Measurements from ENCODE around the gene GTPBP10. TPM values are rescaled to one million over a fixed set of nuclear protein-coding genes. Genes with fewer than 3 reads are reported as not detected.
A peak's percentile ranks its signal among the peaks of the same experiment; 100 is the strongest.
"Not testable (repeated sequence)": the region's sequence is repeated elsewhere in the genome, so short reads cannot be mapped to it uniquely, and the experiment has no call there.

Gene GTPBP10
- total RNA-seq, 1 experiment from 2014 or later: 18.5 TPM

GRCh38 chr7:90334926-90335325, 11.6 kb upstream of the GTPBP10 start:
- CTCF ChIA-PET; ATAC-seq; H3K36me3 Mint-ChIP-seq; H3K27ac Mint-ChIP-seq; POLR2A ChIA-PET; H3K27me3 Mint-ChIP-seq (ENCODE audit: low read depth); H3K9me3 Mint-ChIP-seq; H3K4me1 Mint-ChIP-seq; H3K4me3 Mint-ChIP-seq; DNase-seq (ENCODE audit: low spot score): not testable (repeated sequence)
- TF ChIP-seq NFYB (CRISPR knock-in tag; conservative IDR thresholded peaks at IDR 0.05; ENCODE audit: low read depth): peak; percentile 35; the same call in 1 of the 2 replicates

DNA sequence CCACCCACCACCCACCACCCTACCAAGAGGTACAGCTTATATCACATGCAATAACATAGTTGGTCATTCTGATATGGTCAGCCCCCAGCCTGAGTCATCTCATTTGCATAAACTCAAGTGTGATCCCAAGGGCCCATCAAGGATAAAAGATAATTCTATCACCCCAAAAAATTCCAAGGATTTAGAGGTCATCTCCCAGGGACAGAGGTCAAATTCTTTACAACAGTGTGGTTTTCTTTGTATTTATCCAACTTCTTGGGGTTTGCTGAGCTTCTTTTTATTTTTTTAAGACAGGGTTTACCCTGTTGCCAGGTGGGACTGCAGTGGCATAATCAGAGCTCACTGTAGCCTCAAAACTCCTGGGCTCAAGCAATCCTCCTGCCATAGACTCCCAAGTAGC, 9.4 kb upstream of the GTPBP10 start:
- TF ChIP-seq JUN (CRISPR knock-in tag; IDR thresholded peaks at IDR 0.05): no peak
- no peak for TF ChIP-seq OVOL2 (CRISPR knock-in tag; IDR thresholded peaks at IDR 0.05; ENCODE audit: borderline replicate concordance)
- TF ChIP-seq CREB1 (CRISPR knock-in tag; IDR thresholded peaks at IDR 0.05): no peak
- TF ChIP-seq SP1 (CRISPR knock-in tag; conservative IDR thresholded peaks at IDR 0.05): no peak
- TF ChIP-seq ZNF121 (CRISPR knock-in tag; IDR thresholded peaks at IDR 0.05): no peak
- no peak for TF ChIP-seq E2F5 (CRISPR knock-in tag; IDR thresholded peaks at IDR 0.05)
- no peak for TF ChIP-seq TP53 (CRISPR knock-in tag; IDR thresholded peaks at IDR 0.05)
- no peak for TF ChIP-seq MLX (CRISPR knock-in tag; IDR thresholded peaks at IDR 0.05)
- no peak for TF ChIP-seq FOXP4 (CRISPR knock-in tag; IDR thresholded peaks at IDR 0.05)
- TF ChIP-seq IRF1 (CRISPR knock-in tag; IDR thresholded peaks at IDR 0.05): no peak
- TF ChIP-seq USF2 (CRISPR knock-in tag; IDR thresholded peaks at IDR 0.05): no peak
- TF ChIP-seq EMX1 (CRISPR knock-in tag; IDR thresholded peaks at IDR 0.05): no peak

DNA sequence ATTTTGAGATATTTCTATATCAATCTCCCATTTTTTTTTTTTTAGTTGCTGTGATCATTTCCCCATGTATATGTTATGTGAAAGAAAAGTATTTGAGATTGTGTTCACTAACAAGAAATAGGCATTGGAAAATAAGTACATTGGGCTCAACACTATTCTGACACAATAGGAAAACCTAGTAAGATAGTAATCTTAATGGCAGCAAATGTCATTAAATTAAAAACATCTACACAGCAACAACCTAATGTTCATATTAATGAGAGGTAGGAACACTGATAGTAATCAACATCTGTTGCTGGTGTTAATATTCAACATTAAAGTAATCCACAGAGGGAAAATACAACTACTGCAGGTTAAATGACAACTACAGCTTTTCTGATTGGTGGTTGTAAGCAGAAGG, 1.5 kb upstream of the GTPBP10 start:
- CTCF ChIA-PET: interaction anchor here (1.1 to 1.7 kb wide), 3 partner anchors 83 to 133 kb away, joined by 3 to 15 read pairs (median 5); partner anchors contain the start of gene STEAP2
- Mint-ChIP-seq H3K27ac (0 out of 2 replicates have a peak overlapping the region, but pooled peaks have one; percentile 73), H3K4me3 (peak overlapping the region; percentile 91), H3K9me3 (no peaks in the 10 kb centered on the region), H3K27me3 (ENCODE audit: low read depth) (no peaks in the 10 kb centered on the region), H3K36me3 (no peaks in the 10 kb centered on the region), H3K4me1 (peaks cover 9% of the 10 kb centered on the region)
- DNase-seq (ENCODE audit: low spot score): no peak
- ATAC-seq: no peak
- POLR2A ChIA-PET: interaction anchor here (1.3 kb wide), 1 partner anchor 133 kb away, joined by 5 read pairs; the partner anchor contains the start of gene STEAP2
- no peak for TF ChIP-seq E2F5 (CRISPR knock-in tag; IDR thresholded peaks at IDR 0.05)
- TF ChIP-seq TEAD1 (CRISPR knock-in tag; IDR thresholded peaks at IDR 0.05): no peak
- TF ChIP-seq FOXP4 (CRISPR knock-in tag; IDR thresholded peaks at IDR 0.05): no peak
- TF ChIP-seq FOXJ3 (CRISPR knock-in tag; IDR thresholded peaks at IDR 0.05; ENCODE audit: borderline replicate concordance): no peak
- TF ChIP-seq OVOL2 (CRISPR knock-in tag; IDR thresholded peaks at IDR 0.05; ENCODE audit: borderline replicate concordance): no peak
- TF ChIP-seq ZNF416 (CRISPR knock-in tag; IDR thresholded peaks at IDR 0.05): no peak
- no peak for TF ChIP-seq ZNF219 (CRISPR knock-in tag; IDR thresholded peaks at IDR 0.05; ENCODE audit: borderline replicate concordance)
- no peak for TF ChIP-seq E2F4 (CRISPR knock-in tag; IDR thresholded peaks at IDR 0.05; ENCODE audit: borderline replicate concordance, low read depth)
- TF ChIP-seq NFE2L1 (CRISPR knock-in tag; IDR thresholded peaks at IDR 0.05): no peak
- TF ChIP-seq ZBTB43 (CRISPR knock-in tag; IDR thresholded peaks at IDR 0.05): no peak
- no peak for TF ChIP-seq GABPB1 (CRISPR knock-in tag; IDR thresholded peaks at IDR 0.05)

More for the DNA sequence above, 9.4 kb upstream of the GTPBP10 start:
- H3K27me3 Mint-ChIP-seq (ENCODE audit: low read depth): no peaks in the 10 kb centered on the region; the same call in 1 of the 2 replicates
- ChIA-PET CTCF (no interaction called here), POLR2A (no interaction called here)
- H3K4me1 Mint-ChIP-seq: peaks cover 4% of the 10 kb centered on the region
- no peak overlapping the region for H3K27ac Mint-ChIP-seq
- no peak for DNase-seq (ENCODE audit: low spot score)
- H3K36me3 Mint-ChIP-seq: no peaks in the 10 kb centered on the region
- H3K9me3 Mint-ChIP-seq: peaks cover 7% of the 10 kb centered on the region; the same call in 1 of the 2 replicates
- no peak overlapping the region for H3K4me3 Mint-ChIP-seq
- no peak for ATAC-seq
